ENCODE data around the gene IL23R. TPM values are rescaled to one million over a fixed set of nuclear protein-coding genes. Genes with fewer than 3 reads are reported as not detected.

The IL23R gene
- polyA plus RNA-seq, 1 experiment = not detected

GRCh38 chr1:67126111-67126746 is 40.0 kb upstream of the IL23R start:
- DNase-seq (ENCODE audit: low read depth) = no peak
- ChIA-PET POLR2A (no interaction called here), CTCF (interaction anchor here (1.4 kb wide), 1 partner anchor 18 kb away, joined by 3 read pairs; no protein-coding TSS in a partner anchor)
- Histone ChIP-seq H3K27me3 (ENCODE audit: control insufficient read depth, insufficient read depth, low read length) (no peaks in the 10 kb centered on the region), H3K4me3 (ENCODE audit: low read depth, low read length) (no peak overlapping the region), H3K36me3 (ENCODE audit: control insufficient read depth, insufficient read depth, low read length) (no peaks in the 10 kb centered on the region)
- TF ChIP-seq, protein P1, sequence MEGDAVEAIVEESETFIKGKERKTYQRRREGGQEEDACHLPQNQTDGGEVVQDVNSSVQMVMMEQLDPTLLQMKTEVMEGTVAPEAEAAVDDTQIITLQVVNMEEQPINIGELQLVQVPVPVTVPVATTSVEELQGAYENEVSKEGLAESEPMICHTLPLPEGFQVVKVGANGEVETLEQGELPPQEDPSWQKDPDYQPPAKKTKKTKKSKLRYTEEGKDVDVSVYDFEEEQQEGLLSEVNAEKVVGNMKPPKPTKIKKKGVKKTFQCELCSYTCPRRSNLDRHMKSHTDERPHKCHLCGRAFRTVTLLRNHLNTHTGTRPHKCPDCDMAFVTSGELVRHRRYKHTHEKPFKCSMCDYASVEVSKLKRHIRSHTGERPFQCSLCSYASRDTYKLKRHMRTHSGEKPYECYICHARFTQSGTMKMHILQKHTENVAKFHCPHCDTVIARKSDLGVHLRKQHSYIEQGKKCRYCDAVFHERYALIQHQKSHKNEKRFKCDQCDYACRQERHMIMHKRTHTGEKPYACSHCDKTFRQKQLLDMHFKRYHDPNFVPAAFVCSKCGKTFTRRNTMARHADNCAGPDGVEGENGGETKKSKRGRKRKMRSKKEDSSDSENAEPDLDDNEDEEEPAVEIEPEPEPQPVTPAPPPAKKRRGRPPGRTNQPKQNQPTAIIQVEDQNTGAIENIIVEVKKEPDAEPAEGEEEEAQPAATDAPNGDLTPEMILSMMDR (IDR thresholded peaks at IDR 0.05; ENCODE audit: insufficient read depth, low read depth, low read length) = no peak

DNA sequence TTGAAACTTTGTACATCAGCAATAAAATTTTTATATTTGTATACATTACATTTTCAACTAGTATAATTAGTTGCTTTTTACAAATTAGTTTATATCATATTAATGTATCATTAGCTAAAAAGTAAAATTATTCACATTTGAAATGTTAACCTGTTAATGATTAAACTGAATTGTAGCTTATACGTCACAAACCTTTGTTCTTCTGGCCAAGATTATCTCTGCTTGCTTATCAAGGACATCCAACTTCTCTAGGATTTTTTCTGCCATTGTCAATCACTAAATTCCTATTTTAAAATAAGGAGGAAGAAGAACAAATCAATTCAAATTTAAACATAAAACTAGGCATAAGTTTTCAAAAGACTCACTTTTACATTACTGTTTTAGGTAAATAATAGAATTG is 39.3 kb upstream of the IL23R start:
- Histone ChIP-seq H3K36me3 (ENCODE audit: control insufficient read depth, insufficient read depth, low read length) (no peaks in the 10 kb centered on the region), H3K4me3 (ENCODE audit: low read depth, low read length) (no peak overlapping the region), H3K27me3 (ENCODE audit: control insufficient read depth, insufficient read depth, low read length) (no peaks in the 10 kb centered on the region)
- no peak for DNase-seq (ENCODE audit: low read depth)
- ChIA-PET POLR2A (no interaction called here), CTCF (interaction anchor here (1.4 kb wide), 1 partner anchor 17 kb away, joined by 3 read pairs; no protein-coding TSS in a partner anchor)
- TF ChIP-seq, protein P1 (IDR thresholded peaks at IDR 0.05; ENCODE audit: insufficient read depth, low read depth, low read length) = no peak

DNA sequence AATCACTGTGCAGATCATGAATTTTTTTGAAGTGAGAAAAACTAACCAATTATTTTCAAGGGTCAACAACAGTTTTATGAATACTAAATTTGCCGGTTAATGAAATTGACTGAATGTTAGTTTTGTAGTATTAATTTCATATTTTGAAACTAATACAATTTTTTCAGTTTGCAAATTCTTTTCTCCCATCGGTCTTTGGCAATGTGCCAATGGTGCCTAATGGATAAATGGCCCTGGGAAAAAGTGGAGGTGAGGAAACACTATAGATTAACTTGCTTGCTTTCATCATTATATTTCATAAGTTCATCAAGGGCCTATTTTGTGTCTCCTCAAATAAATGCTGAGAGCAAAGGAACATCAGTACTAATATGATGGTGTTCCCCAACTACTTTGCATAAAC is 35.6 kb upstream of the IL23R start:
- TF ChIP-seq, protein P1 (IDR thresholded peaks at IDR 0.05; ENCODE audit: insufficient read depth, low read depth, low read length) = no peak
- ChIA-PET POLR2A (no interaction called here), CTCF (interaction anchor here (0.8 to 1.3 kb wide), 2 partner anchors 9 to 18 kb away, joined by 4 read pairs; no protein-coding TSS in a partner anchor)
- Histone ChIP-seq H3K27me3 (ENCODE audit: control insufficient read depth, insufficient read depth, low read length) (no peaks in the 10 kb centered on the region), H3K4me3 (ENCODE audit: low read depth, low read length) (no peak overlapping the region), H3K36me3 (ENCODE audit: control insufficient read depth, insufficient read depth, low read length) (no peaks in the 10 kb centered on the region)
- DNase-seq (ENCODE audit: low read depth) = no peak

DNA sequence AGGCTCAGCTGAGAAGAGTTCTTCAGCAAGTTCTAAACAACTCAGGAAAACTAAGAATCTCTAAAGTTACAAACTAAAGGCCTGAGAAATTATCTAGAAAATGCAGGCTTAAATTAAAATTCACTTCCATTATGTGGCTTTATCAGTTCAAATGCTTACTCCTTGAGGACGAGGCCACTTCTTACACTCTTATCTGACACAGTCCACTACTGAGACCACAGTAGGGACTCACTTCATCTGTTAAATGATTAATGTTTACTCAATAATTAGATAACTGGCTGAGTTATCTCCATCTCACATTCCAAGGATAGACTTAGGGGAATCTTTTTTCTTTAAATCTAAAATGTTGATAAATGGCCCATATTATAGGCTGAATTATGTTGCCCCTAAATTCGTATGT is 33.1 kb upstream of the IL23R start:
- TF ChIP-seq, protein P1 (IDR thresholded peaks at IDR 0.05; ENCODE audit: insufficient read depth, low read depth, low read length) = no peak
- Histone ChIP-seq H3K27me3 (ENCODE audit: control insufficient read depth, insufficient read depth, low read length) (no peaks in the 10 kb centered on the region), H3K36me3 (ENCODE audit: control insufficient read depth, insufficient read depth, low read length) (no peaks in the 10 kb centered on the region), H3K4me3 (ENCODE audit: low read depth, low read length) (no peak overlapping the region)
- ChIA-PET CTCF (no interaction called here), POLR2A (no interaction called here)
- DNase-seq (ENCODE audit: low read depth) = no peak

DNA sequence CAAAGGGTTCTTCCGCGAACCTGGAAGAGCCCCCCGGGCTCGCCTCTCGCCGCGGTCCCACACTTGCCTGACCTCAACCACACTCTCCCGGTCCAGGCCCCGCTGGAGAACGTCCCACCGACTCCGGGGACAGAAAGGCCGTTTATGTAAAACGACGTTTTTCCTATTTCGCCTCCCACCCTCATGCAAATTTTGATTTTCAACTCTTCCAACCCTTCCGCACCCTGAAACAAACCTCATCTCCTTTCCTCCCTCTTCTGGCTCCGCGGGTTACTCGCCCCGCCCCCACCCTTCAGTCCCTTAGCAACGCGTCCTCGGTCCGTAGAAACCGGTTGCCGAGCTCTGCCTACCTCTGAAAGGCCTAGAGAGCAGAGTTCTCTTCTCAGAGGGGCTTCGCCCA is 31.6 kb upstream of the IL23R start, which contains the start of gene C1orf141:
Gene C1orf141, minus strand, starts transcription at position 276 of the 400 bp plus-strand sequence. CDS start 7,730 bp downstream, outside the sequence.
- ChIA-PET POLR2A (no interaction called here), CTCF (interaction anchor here (0.6 to 1.5 kb wide), 2 partner anchors 11 to 98 kb away, joined by 3 read pairs; no protein-coding TSS in a partner anchor)
- DNase-seq (ENCODE audit: low read depth) = no peak
- TF ChIP-seq, protein P1 (IDR thresholded peaks at IDR 0.05; ENCODE audit: insufficient read depth, low read depth, low read length) = no peak
- no peaks in the 10 kb centered on the region for H3K27me3 ChIP-seq (ENCODE audit: control insufficient read depth, insufficient read depth, low read length)
- no peaks in the 10 kb centered on the region for H3K36me3 ChIP-seq (ENCODE audit: control insufficient read depth, insufficient read depth, low read length)
- H3K4me3 ChIP-seq (ENCODE audit: low read depth, low read length) = no peak within 1 kb of the TSS
